Measurements from ENCODE around the gene TNS4.
A peak's percentile ranks its signal among the peaks of the same experiment; 100 is the strongest.

The TNS4 gene

GRCh38 chr17:40491486-40491885 lies 9.9 kb downstream of the TNS4 start:
- H3K4me3 ChIP-seq (ENCODE audit: low read length) = no peak overlapping the region
- no peak for TF ChIP-seq CTCF (IDR thresholded peaks at IDR 0.05; ENCODE audit: insufficient read depth, low read depth, low read length, missing control alignments)
- DNase-seq (ENCODE audit: low read depth) = peak; percentile 60

- DNase-seq (ENCODE audit: low read depth) = no peak
- TF ChIP-seq CTCF (IDR thresholded peaks at IDR 0.05; ENCODE audit: insufficient read depth, low read depth, low read length, missing control alignments) = no peak
Measured at GRCh38 chr17:40490982-40491381, 10.4 kb downstream of the TNS4 start.

GRCh38 chr17:40490289-40490853 lies 11.1 kb downstream of the TNS4 start:
- DNase-seq (ENCODE audit: low read depth) = peak; percentile 93
- no peak for TF ChIP-seq CTCF (IDR thresholded peaks at IDR 0.05; ENCODE audit: insufficient read depth, low read depth, low read length, missing control alignments)
- H3K4me3 ChIP-seq (ENCODE audit: low read length) = no peak overlapping the region

More at GRCh38 chr17:40490982-40491381, 10.4 kb downstream of the TNS4 start:
- H3K4me3 ChIP-seq (ENCODE audit: low read length) = no peak overlapping the region

- H3K4me3 ChIP-seq (ENCODE audit: low read length) = no peak overlapping the region
- DNase-seq (ENCODE audit: low read depth) = peak; percentile 55
- TF ChIP-seq CTCF (IDR thresholded peaks at IDR 0.05; ENCODE audit: insufficient read depth, low read depth, low read length, missing control alignments) = no peak
Measured at GRCh38 chr17:40487371-40488020, 13.9 kb downstream of the TNS4 start.

GRCh38 chr17:40486522-40487370 lies 14.7 kb downstream of the TNS4 start:
- peak; percentile 85 for DNase-seq (ENCODE audit: low read depth)
- no peak for TF ChIP-seq CTCF (IDR thresholded peaks at IDR 0.05; ENCODE audit: insufficient read depth, low read depth, low read length, missing control alignments)
- H3K4me3 ChIP-seq (ENCODE audit: low read length) = no peak overlapping the region

GRCh38 chr17:40485851-40486521 lies 15.4 kb downstream of the TNS4 start:
- TF ChIP-seq CTCF (IDR thresholded peaks at IDR 0.05; ENCODE audit: insufficient read depth, low read depth, low read length, missing control alignments) = no peak
- no peak overlapping the region for H3K4me3 ChIP-seq (ENCODE audit: low read length)
- peak; percentile 96 for DNase-seq (ENCODE audit: low read depth)

Measured in epithelial cell of esophagus (primary cell).